Tibial nerve (tissue), 4 donors: ENCODE measurements around the gene HNRNPAB.

Experiments
- CTCF ChIP-seq, 5 experiments: fragments of 200-600 bp in 3 of 5; fragments of 450-650 bp in 2 of 5; sonication (generic) in 3 of 5; IDR thresholded peaks; one replicate each; pipeline ENCODE4 v1.5.1; 2016 to 2019; ENCODE audit warnings: antibody characterized with exemption in 5 of 5, mild to moderate bottlenecking in 3 of 5, moderate library complexity in 2 of 5
- EP300 ChIP-seq, 2 donors: sonication (generic); formaldehyde crosslinking; IDR thresholded peaks; one replicate each; pipeline ENCODE4 v1.6.1; 2017; ENCODE audit warnings: antibody characterized with exemption in 2 of 2, mild to moderate bottlenecking in 1 of 2
- POLR2A ChIP-seq, 2 donors: fragments of 450-650 bp; IDR thresholded peaks; one replicate each; pipeline ENCODE4 v1.6.1; 2017; ENCODE audit warnings: antibody characterized with exemption in 2 of 2, mild to moderate bottlenecking in 2 of 2, moderate library complexity in 2 of 2

DNA sequence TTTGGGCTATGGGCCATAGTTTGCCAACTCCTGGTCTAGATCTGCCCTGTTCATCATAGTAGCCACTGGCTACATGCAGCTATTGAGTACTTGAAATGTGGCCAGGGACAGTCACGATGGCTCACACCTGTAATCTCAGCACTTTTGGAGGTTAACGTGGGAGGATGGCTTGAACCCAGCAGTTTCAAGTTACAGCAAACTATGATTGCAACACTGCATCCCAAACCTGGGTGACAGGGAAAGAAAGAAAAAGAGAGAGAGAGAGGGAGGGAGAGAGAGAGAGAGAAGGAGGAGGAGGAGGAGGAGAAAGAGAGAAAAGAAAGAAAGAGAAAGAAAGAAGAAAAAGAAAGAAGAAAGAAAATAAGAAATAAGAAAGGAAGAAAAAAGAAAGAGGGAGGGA, 12.1 kb upstream of the HNRNPAB start:
- TF ChIP-seq CTCF (IDR thresholded peaks at IDR 0.05) (no peak), POLR2A (IDR thresholded peaks at IDR 0.05) (no peak), EP300 (IDR thresholded peaks at IDR 0.05) (no peak)
